Naive thymus-derived CD4-positive, alpha-beta T cell (primary cell): Measurements from ENCODE around the gene GRIA4. TPM values are rescaled to one million over a fixed set of nuclear protein-coding genes. Genes with fewer than 3 reads are reported as not detected.

Experiments used
- ATAC-seq: fragments of 150-1000 bp; cut with Tn5 transposase; 2 replicates; pipeline ENCODE4 v1.10.0; 2021; ENCODE audit warnings: mild to moderate bottlenecking, moderate library complexity
- CTCF ChIA-PET: fragments of 350-600 bp; sonication (Branson Sonifier 250); formaldehyde crosslinking; loops from one replicate; lab custom pipeline; 2021; ENCODE audit warnings: antibody characterized with exemption; lab: Charles Lee
- POLR2A ChIA-PET: fragments of 350-600 bp; sonication (Branson Sonifier 250); formaldehyde crosslinking; loops from one replicate; lab custom pipeline; 2021; ENCODE audit warnings: antibody characterized with exemption, inconsistent platforms; lab: Charles Lee
- DNase-seq, 9 donors: peaks; one replicate each; pipeline versions ENCODE4 v3.0.0 to v3.0.0-alpha.2; 2020 to 2022; ENCODE audit warnings: mixed read lengths in 1 of 9
- H3K27ac ChIP-seq: one replicate; pipeline ENCODE4 v1.7.0; 2013; ENCODE audit warnings: mild to moderate bottlenecking, low read depth, low read length, moderate library complexity
- H3K27me3 ChIP-seq, 2 donors: one replicate each; pipeline ENCODE4 v1.7.0; 2013; ENCODE audit warnings: low read length in 2 of 2, mild to moderate bottlenecking in 2 of 2, moderate library complexity in 2 of 2; ENCODE audit not compliant: control insufficient read depth in 2 of 2, insufficient read depth in 2 of 2
- H3K36me3 ChIP-seq, 3 experiments: 1 replicate in 2 of 3; 2 replicates in 1 of 3; pipeline ENCODE4 v1.7.0; 2013; ENCODE audit warnings: low read length in 3 of 3, mild to moderate bottlenecking in 3 of 3, moderate library complexity in 1 of 3; ENCODE audit not compliant: insufficient read depth in 3 of 3, control insufficient read depth in 2 of 3
- H3K4me1 ChIP-seq, 2 donors: one replicate each; pipeline ENCODE4 v1.7.0; 2013; ENCODE audit warnings: low read length in 2 of 2, mild to moderate bottlenecking in 2 of 2, moderate library complexity in 1 of 2; ENCODE audit not compliant: control insufficient read depth in 2 of 2, insufficient read depth in 2 of 2
- H3K4me3 ChIP-seq: 2 replicates; pipeline ENCODE4 v1.7.0; 2013; ENCODE audit warnings: mild to moderate bottlenecking, low read length
- H3K9me3 ChIP-seq, 3 experiments: 1 replicate in 2 of 3; 2 replicates in 1 of 3; pipeline ENCODE4 v1.7.0; 2013; ENCODE audit warnings: low read length in 3 of 3; ENCODE audit not compliant: control insufficient read depth in 2 of 3
- H3K27ac Mint-ChIP-seq, 9 donors: one replicate each; pipeline ENCODE4 v1.8.0; 2020 to 2022; ENCODE audit warnings: mixed read lengths in 9 of 9, mild to moderate bottlenecking in 8 of 9, moderate library complexity in 5 of 9, inconsistent platforms in 2 of 9
- H3K27me3 Mint-ChIP-seq, 5 donors: one replicate each; pipeline ENCODE4 v1.8.0; 2021 to 2022; ENCODE audit warnings: mixed read lengths in 5 of 5, mild to moderate bottlenecking in 1 of 5
- H3K36me3 Mint-ChIP-seq, 5 donors: one replicate each; pipeline ENCODE4 v1.8.0; 2020 to 2022; ENCODE audit warnings: mixed read lengths in 5 of 5, mild to moderate bottlenecking in 3 of 5, inconsistent platforms in 1 of 5
- H3K4me1 Mint-ChIP-seq, 7 donors: one replicate each; pipeline ENCODE4 v1.8.0; 2020 to 2022; ENCODE audit warnings: mixed read lengths in 7 of 7, mild to moderate bottlenecking in 3 of 7, inconsistent platforms in 1 of 7
- H3K4me3 Mint-ChIP-seq, 10 donors: one replicate each; pipeline ENCODE4 v1.8.0; 2020 to 2022; ENCODE audit warnings: mild to moderate bottlenecking in 10 of 10, mixed read lengths in 10 of 10, moderate library complexity in 6 of 10, inconsistent platforms in 2 of 10
- H3K9me3 Mint-ChIP-seq, 11 donors: one replicate each; pipeline ENCODE4 v1.8.0; 2020 to 2022; ENCODE audit warnings: mixed read lengths in 11 of 11, mild to moderate bottlenecking in 4 of 11, inconsistent platforms in 1 of 11, moderate library complexity in 1 of 11
- intact Hi-C, 2 donors: fragments of 100-400 bp; cut with micrococcal nuclease; formaldehyde crosslinking; loops; one replicate each; pipeline ENCODE4 v1.15.1; 2023
- polyA plus RNA-seq, 2 donors: library from polyadenylated mRNA; unstranded; fragments of 300-500 nt; fragmentation: Illumina TruSeq; gene quantifications; one replicate each; pipeline ENCODE4 v1.2.3, GENCODE V29; 2021
- total RNA-seq, 6 experiments: library from RNA in 5 of 6; stranded (reverse) in 5 of 6; gene quantifications; 1 replicate in 5 of 6; 2 replicates in 1 of 6; pipeline ENCODE4 v1.2.3 and lab custom pipeline; 2021 to 2026

Gene GRIA4
- total and polyA plus RNA-seq, 7 experiments from 2014 or later, result not detected

GRCh38 chr11:105723269-105723668, 113.4 kb downstream of the GRIA4 start:
- H3K9me3 ChIP-seq, result no peaks in the 10 kb centered on the region
- CTCF ChIA-PET, result no interaction called here
- intact Hi-C loops, result no loop called here
- H3K27ac Mint-ChIP-seq, result no peak overlapping the region
- H3K27ac ChIP-seq, result no peak overlapping the region
- H3K36me3 Mint-ChIP-seq, result peaks cover 0 to 6% (median 0%) of the 10 kb centered on the region in 5 donors
- H3K36me3 ChIP-seq, result no peaks in the 10 kb centered on the region
- DNase-seq (no peak), ATAC-seq (no peak)
- H3K4me3 ChIP-seq, result no peak overlapping the region
- no peaks in the 10 kb centered on the region for H3K27me3 Mint-ChIP-seq
- no peaks in the 10 kb centered on the region for H3K27me3 ChIP-seq
- POLR2A ChIA-PET, result no interaction called here
- H3K9me3 Mint-ChIP-seq, result peaks cover 0 to 11% (median 8%) of the 10 kb centered on the region in 11 donors
- H3K4me1 Mint-ChIP-seq, result no peaks in the 10 kb centered on the region
- H3K4me3 Mint-ChIP-seq, result no peak overlapping the region
- no peaks in the 10 kb centered on the region for H3K4me1 ChIP-seq

GRCh38 chr11:105732611-105733010, 122.7 kb downstream of the GRIA4 start:
- H3K27me3 Mint-ChIP-seq, result no peaks in the 10 kb centered on the region
- H3K9me3 Mint-ChIP-seq, result peaks cover 0 to 18% (median 4%) of the 10 kb centered on the region in 11 donors
- POLR2A ChIA-PET, result no interaction called here
- H3K4me1 Mint-ChIP-seq, result no peaks in the 10 kb centered on the region
- H3K36me3 Mint-ChIP-seq, result no peaks in the 10 kb centered on the region
- H3K4me3 Mint-ChIP-seq, result no peak overlapping the region
- intact Hi-C loops, result no loop called here
- ATAC-seq (no peak), DNase-seq (no peak)
- CTCF ChIA-PET, result no interaction called here
- Histone ChIP-seq H3K36me3 (no peaks in the 10 kb centered on the region), H3K9me3 (no peaks in the 10 kb centered on the region), H3K27ac (no peak overlapping the region), H3K4me3 (no peak overlapping the region), H3K27me3 (no peaks in the 10 kb centered on the region), H3K4me1 (no peaks in the 10 kb centered on the region)
- H3K27ac Mint-ChIP-seq, result no peak overlapping the region

- H3K36me3 Mint-ChIP-seq, result no peaks in the 10 kb centered on the region
- no peak overlapping the region for H3K27ac ChIP-seq
- ATAC-seq, result no peak
- no peaks in the 10 kb centered on the region for H3K4me1 ChIP-seq
- H3K27ac Mint-ChIP-seq, result no peak overlapping the region
- CTCF ChIA-PET, result no interaction called here
- no peaks in the 10 kb centered on the region for H3K27me3 ChIP-seq
- POLR2A ChIA-PET, result no interaction called here
- peak overlapping the region in 1 of 10 donors; percentile 14 for H3K4me3 Mint-ChIP-seq
- intact Hi-C loops, result no loop called here
- no peaks in the 10 kb centered on the region for H3K4me1 Mint-ChIP-seq
- no peak for DNase-seq
- H3K36me3 ChIP-seq, result no peaks in the 10 kb centered on the region
- H3K9me3 Mint-ChIP-seq, result peaks cover 0 to 9% (median 3%) of the 10 kb centered on the region in 11 donors
- H3K4me3 ChIP-seq, result no peak overlapping the region
- H3K27me3 Mint-ChIP-seq, result no peaks in the 10 kb centered on the region
- no peaks in the 10 kb centered on the region for H3K9me3 ChIP-seq
These were observed 124.6 kb downstream of the GRIA4 start for GRCh38 chr11:105734426-105734825.

- H3K36me3 ChIP-seq, result no peaks in the 10 kb centered on the region
- DNase-seq, result no peak
- ATAC-seq, result no peak
- no peaks in the 10 kb centered on the region for H3K4me1 Mint-ChIP-seq
- no peaks in the 10 kb centered on the region for H3K27me3 Mint-ChIP-seq
- intact Hi-C loops, result no loop called here
- H3K4me1 ChIP-seq, result no peaks in the 10 kb centered on the region
- H3K36me3 Mint-ChIP-seq, result no peaks in the 10 kb centered on the region
- H3K27me3 ChIP-seq, result no peaks in the 10 kb centered on the region
- peaks cover 0 to 9% (median 0%) of the 10 kb centered on the region in 11 donors for H3K9me3 Mint-ChIP-seq
- H3K4me3 ChIP-seq, result no peak overlapping the region
- H3K9me3 ChIP-seq, result no peaks in the 10 kb centered on the region
- CTCF ChIA-PET, result no interaction called here
- POLR2A ChIA-PET, result no interaction called here
- H3K27ac ChIP-seq, result no peak overlapping the region
- no peak overlapping the region for H3K4me3 Mint-ChIP-seq
- no peak overlapping the region for H3K27ac Mint-ChIP-seq
These were observed 128.4 kb downstream of the GRIA4 start for GRCh38 chr11:105738251-105738650.

GRCh38 chr11:105738986-105739795, 129.3 kb downstream of the GRIA4 start:
- H3K4me1 Mint-ChIP-seq, result no peaks in the 10 kb centered on the region
- Histone ChIP-seq H3K9me3 (no peaks in the 10 kb centered on the region), H3K36me3 (no peaks in the 10 kb centered on the region), H3K4me1 (no peaks in the 10 kb centered on the region), H3K27me3 (no peaks in the 10 kb centered on the region), H3K27ac (no peak overlapping the region), H3K4me3 (no peak overlapping the region)
- no peak overlapping the region for H3K4me3 Mint-ChIP-seq
- H3K27ac Mint-ChIP-seq, result no peak overlapping the region
- H3K9me3 Mint-ChIP-seq, result peaks cover 0 to 13% (median 0%) of the 10 kb centered on the region in 11 donors
- H3K36me3 Mint-ChIP-seq, result no peaks in the 10 kb centered on the region
- ATAC-seq (no peak), DNase-seq (no peak)
- intact Hi-C loops, result no loop called here
- peaks cover 0 to 6% (median 0%) of the 10 kb centered on the region in 5 donors for H3K27me3 Mint-ChIP-seq
- ChIA-PET POLR2A (no interaction called here), CTCF (no interaction called here)

- Mint-ChIP-seq H3K36me3 (no peaks in the 10 kb centered on the region), H3K4me3 (no peak overlapping the region), H3K27me3 (peaks cover 0 to 6% (median 0%) of the 10 kb centered on the region in 5 donors), H3K9me3 (peaks cover 0 to 8% (median 0%) of the 10 kb centered on the region in 11 donors), H3K4me1 (no peaks in the 10 kb centered on the region), H3K27ac (no peak overlapping the region)
- POLR2A ChIA-PET, result no interaction called here
- Histone ChIP-seq H3K9me3 (no peaks in the 10 kb centered on the region), H3K27ac (no peak overlapping the region), H3K4me3 (no peak overlapping the region), H3K4me1 (no peaks in the 10 kb centered on the region), H3K27me3 (no peaks in the 10 kb centered on the region), H3K36me3 (no peaks in the 10 kb centered on the region)
- DNase-seq (no peak), ATAC-seq (no peak)
- intact Hi-C loops, result no loop called here
- CTCF ChIA-PET, result interaction anchor here (0.9 kb wide), 1 partner anchor 9 kb away, joined by 3 read pairs; no protein-coding TSS in a partner anchor
These were observed 130.5 kb downstream of the GRIA4 start for GRCh38 chr11:105740164-105740903.
